Gastrocnemius medialis (tissue), 4 donors: ENCODE results near the gene ALKBH7. TPM values are rescaled to one million over a fixed set of nuclear protein-coding genes. Genes with fewer than 3 reads are reported as not detected.

ENCODE experiments used
- ATAC-seq, 2 donors: fragments of 150-250 bp; one replicate each; pipeline ENCODE4 v1.9.1; 2016
- DNase-seq, 2 donors: peaks; one replicate each; pipeline ENCODE4 v3.0.0-alpha.2; 2019
- H3K27ac ChIP-seq, 4 donors: fragments of 200-600 bp; sonication (generic); 1 replicate in 1 of 4; 2 replicates in 3 of 4; pipeline ENCODE4 v1.5.1; 2016 to 2018; ENCODE audit warnings: mild to moderate bottlenecking in 2 of 4, moderate library complexity in 1 of 4
- H3K27me3 ChIP-seq, 3 donors: fragments of 200-600 bp; sonication (generic) in 2 of 3; 1 replicate in 1 of 3; 2 replicates in 2 of 3; pipeline versions ENCODE4 v1.5.1 to v1.6.0; 2016 to 2019; ENCODE audit warnings: mild to moderate bottlenecking in 1 of 3, moderate library complexity in 1 of 3
- H3K36me3 ChIP-seq, 2 donors: fragments of 200-600 bp; sonication (generic) in 1 of 2; one replicate each; pipeline ENCODE4 v1.5.1; 2017 to 2018
- H3K4me1 ChIP-seq, 2 donors: fragments of 200-600 bp; sonication (generic) in 1 of 2; one replicate each; pipeline ENCODE4 v1.5.1; 2016 to 2017; ENCODE audit warnings: mild to moderate bottlenecking in 2 of 2
- H3K4me3 ChIP-seq, 4 donors: fragments of 200-600 bp; sonication (generic) in 3 of 4; 1 replicate in 1 of 4; 2 replicates in 3 of 4; pipeline ENCODE4 v1.5.1; 2016 to 2019; ENCODE audit warnings: mild to moderate bottlenecking in 2 of 4
- H3K9me3 ChIP-seq, 3 donors: fragments of 200-600 bp; sonication (generic) in 2 of 3; 1 replicate in 1 of 3; 2 replicates in 2 of 3; pipeline ENCODE4 v1.5.1; 2016 to 2019
- POLR2A ChIP-seq, 2 donors: fragments of 450-650 bp; IDR thresholded peaks; one replicate each; pipeline ENCODE4 v1.6.1; 2017; ENCODE audit warnings: antibody characterized with exemption in 2 of 2, mild to moderate bottlenecking in 2 of 2, moderate library complexity in 2 of 2
- in situ Hi-C, 4 donors: fragments of 200-750 bp; cut with MboI; loops; one replicate each; pipeline versions ENCODE4 v1.15.0 to v1.8.0; 2017; ENCODE audit warnings: low sequenced_read_pairs in 4 of 4
- intact Hi-C: fragments of 100-400 bp; cut with DNase I; formaldehyde crosslinking; loops from one replicate; pipeline ENCODE4 v1.15.1; 2023; ENCODE audit warnings: low total_unique reads
- total RNA-seq, 4 donors: library from RNA; depleted of rRNA; stranded (reverse); fragments of >200 nt; gene quantifications; one replicate each; pipeline versions ENCODE4 v1.1.0 to v1.2.3, GENCODE V29; 2016
- TF ChIP-seq, protein P1 (sequence below), 5 experiments: fragments of 450-650 bp in 3 of 5; fragments of 200-600 bp in 2 of 5; sonication (generic) in 2 of 5; IDR thresholded peaks in 4 of 5; conservative IDR thresholded peaks in 1 of 5; 1 replicate in 4 of 5; 2 replicates in 1 of 5; pipeline ENCODE4 v1.5.1; 2016 to 2019; ENCODE audit warnings: antibody characterized with exemption in 5 of 5, mild to moderate bottlenecking in 3 of 5, moderate library complexity in 3 of 5

Gene ALKBH7
- total RNA-seq, 4 donors from 2014 or later, result 42.2 to 112 (median 90.4) TPM

DNA sequence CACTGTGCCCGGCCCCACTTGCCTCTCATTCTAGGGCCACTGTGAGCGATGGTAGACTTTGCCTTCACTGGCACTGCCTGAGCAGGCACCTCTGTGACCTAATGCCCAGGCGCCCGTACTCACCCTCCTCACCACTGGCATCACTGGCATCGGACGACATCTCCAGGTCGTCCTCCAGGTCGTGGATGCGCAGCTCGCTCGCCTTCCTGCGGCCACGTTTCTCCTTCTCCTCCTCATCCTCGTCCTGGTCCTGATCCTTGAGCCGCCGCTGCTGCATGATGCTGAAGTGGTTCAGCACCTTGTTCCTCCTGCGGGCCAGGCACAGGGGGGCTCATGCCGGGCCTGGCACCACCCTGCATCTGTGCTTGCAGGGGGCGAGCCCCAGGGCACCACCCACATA, 10.6 kb downstream of the ALKBH7 start:
- no peaks in the 10 kb centered on the region for H3K9me3 ChIP-seq
- ATAC-seq (no peak), DNase-seq (no peak)
- no peak overlapping the region for H3K27ac ChIP-seq
- H3K4me1 ChIP-seq, result no peaks in the 10 kb centered on the region
- H3K27me3 ChIP-seq, result no peaks in the 10 kb centered on the region
- peaks cover 0 to 70% of the 10 kb centered on the region in 2 donors for H3K36me3 ChIP-seq
- H3K4me3 ChIP-seq, result no peak overlapping the region
- TF ChIP-seq POLR2A (IDR thresholded peaks at IDR 0.05), result no peak
- TF ChIP-seq, protein P1, sequence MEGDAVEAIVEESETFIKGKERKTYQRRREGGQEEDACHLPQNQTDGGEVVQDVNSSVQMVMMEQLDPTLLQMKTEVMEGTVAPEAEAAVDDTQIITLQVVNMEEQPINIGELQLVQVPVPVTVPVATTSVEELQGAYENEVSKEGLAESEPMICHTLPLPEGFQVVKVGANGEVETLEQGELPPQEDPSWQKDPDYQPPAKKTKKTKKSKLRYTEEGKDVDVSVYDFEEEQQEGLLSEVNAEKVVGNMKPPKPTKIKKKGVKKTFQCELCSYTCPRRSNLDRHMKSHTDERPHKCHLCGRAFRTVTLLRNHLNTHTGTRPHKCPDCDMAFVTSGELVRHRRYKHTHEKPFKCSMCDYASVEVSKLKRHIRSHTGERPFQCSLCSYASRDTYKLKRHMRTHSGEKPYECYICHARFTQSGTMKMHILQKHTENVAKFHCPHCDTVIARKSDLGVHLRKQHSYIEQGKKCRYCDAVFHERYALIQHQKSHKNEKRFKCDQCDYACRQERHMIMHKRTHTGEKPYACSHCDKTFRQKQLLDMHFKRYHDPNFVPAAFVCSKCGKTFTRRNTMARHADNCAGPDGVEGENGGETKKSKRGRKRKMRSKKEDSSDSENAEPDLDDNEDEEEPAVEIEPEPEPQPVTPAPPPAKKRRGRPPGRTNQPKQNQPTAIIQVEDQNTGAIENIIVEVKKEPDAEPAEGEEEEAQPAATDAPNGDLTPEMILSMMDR (IDR thresholded peaks at IDR 0.05 in 4 of 5, conservative IDR thresholded peaks at IDR 0.05 in 1 of 5), result no peak
- in situ Hi-C loops, result loop anchor here in 1 of 4 donors (25.0 kb wide), 1 partner anchor 354 kb away; the partner anchor contains the start of genes GPR108 and TRIP10
- intact Hi-C loops, result no loop called here

DNA sequence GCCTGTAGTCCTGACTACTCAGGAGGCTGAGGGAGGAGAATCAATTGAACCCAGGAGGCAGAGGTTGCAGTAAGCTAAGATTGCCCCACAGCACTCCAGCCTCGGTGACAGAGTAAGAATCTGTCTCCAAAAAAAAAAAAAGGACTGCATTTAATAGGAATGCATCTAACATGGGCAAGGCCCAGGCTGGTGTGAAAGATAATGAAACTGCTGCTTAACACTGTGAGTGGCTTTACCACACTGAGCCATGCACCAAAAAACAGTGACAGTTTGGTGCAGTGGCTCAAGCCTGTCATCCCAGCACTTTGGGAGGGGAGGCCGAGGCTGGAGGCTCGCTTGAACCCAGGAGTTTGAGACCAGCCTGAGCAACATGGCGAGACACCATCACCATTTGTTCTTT, 11.8 kb downstream of the ALKBH7 start:
- Histone ChIP-seq H3K4me1 (no peaks in the 10 kb centered on the region), H3K4me3 (no peak overlapping the region), H3K36me3 (peaks cover 0 to 80% of the 10 kb centered on the region in 2 donors), H3K27ac (no peak overlapping the region), H3K9me3 (no peaks in the 10 kb centered on the region), H3K27me3 (no peaks in the 10 kb centered on the region)
- DNase-seq, result no peak
- intact Hi-C loops, result no loop called here
- no peak for TF ChIP-seq POLR2A (IDR thresholded peaks at IDR 0.05)
- TF ChIP-seq, protein P1 (IDR thresholded peaks at IDR 0.05 in 4 of 5, conservative IDR thresholded peaks at IDR 0.05 in 1 of 5), result no peak
- no peak for ATAC-seq
- in situ Hi-C loops, result loop anchor here in 1 of 4 donors (25.0 kb wide), 1 partner anchor 353 kb away; the partner anchor contains the start of genes GPR108 and TRIP10

GRCh38 chr19:6387372-6387771, 14.8 kb downstream of the ALKBH7 start:
- in situ Hi-C loops, result loop anchor here in 1 of 4 donors (25.0 kb wide), 1 partner anchor 350 kb away; the partner anchor contains the start of genes GPR108 and TRIP10
- intact Hi-C loops, result no loop called here
- no peak for ATAC-seq

DNA sequence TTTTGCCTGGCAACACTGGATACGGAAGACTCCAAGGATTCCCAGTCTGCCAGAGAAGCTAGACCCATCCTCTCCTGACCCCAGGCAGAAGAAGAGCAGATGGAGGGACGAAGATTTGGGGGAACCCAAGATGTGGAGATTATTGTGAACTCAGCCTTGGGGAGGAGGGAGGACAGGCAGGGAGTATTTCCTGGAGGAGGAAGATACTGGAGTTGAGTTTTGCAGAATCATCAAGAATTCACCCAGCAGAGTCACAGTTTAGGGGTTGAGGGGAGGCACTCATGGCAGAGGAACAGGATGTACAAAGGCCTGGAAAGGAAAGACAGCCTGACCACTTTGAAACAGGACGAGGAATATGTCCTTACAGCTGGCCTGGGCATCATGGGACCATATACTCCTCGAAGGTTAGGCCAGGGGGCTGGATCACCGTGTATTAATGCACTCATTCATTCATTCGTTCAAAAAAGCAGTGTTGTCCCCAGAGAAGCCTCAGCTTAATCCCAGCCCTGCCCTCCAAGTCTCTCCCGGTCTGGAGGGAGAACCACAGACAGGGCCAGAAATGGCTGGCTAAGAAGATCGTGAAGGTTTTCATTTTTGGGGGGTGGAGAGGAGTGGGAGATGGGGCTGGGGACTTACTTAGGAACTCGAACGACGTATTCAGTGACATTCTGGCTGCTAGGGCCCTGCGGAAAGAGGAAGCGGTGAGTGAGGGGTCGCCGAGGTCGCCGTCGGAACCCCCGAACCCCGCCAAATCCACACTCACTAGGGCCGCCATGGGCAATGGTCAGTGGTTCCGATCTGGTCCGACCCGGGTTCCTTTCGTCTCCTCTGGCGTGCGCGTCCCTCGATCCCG, 19.9 kb downstream of the ALKBH7 start:
- H3K4me3 ChIP-seq, result peak overlapping the region; percentile 68 to 97 (median 90)
- no peak for TF ChIP-seq POLR2A (IDR thresholded peaks at IDR 0.05)
- TF ChIP-seq, protein P1 (IDR thresholded peaks at IDR 0.05 in 4 of 5, conservative IDR thresholded peaks at IDR 0.05 in 1 of 5), result no peak
- H3K27ac ChIP-seq, result peak overlapping the region; percentile 83 to 93 (median 88)
- peak in 1 of 2 donors; percentile 13 for ATAC-seq
- no peaks in the 10 kb centered on the region for H3K27me3 ChIP-seq
- in situ Hi-C loops, result loop anchor here in 1 of 4 donors (25.0 kb wide), 1 partner anchor 345 kb away; the partner anchor contains the start of genes GPR108 and TRIP10
- peaks cover 6 to 15% of the 10 kb centered on the region in 2 donors for H3K4me1 ChIP-seq
- DNase-seq, result no peak
- H3K9me3 ChIP-seq, result no peaks in the 10 kb centered on the region
- peaks cover 0 to 27% of the 10 kb centered on the region in 2 donors for H3K36me3 ChIP-seq
- intact Hi-C loops, result loop anchor here (1.0 kb wide), 2 partner anchors 19 to 32 kb away; partner anchors contain the start of gene KHSRP

More at GRCh38 chr19:6387372-6387771, 14.8 kb downstream of the ALKBH7 start:
- H3K36me3 ChIP-seq, result peaks cover 0 to 58% of the 10 kb centered on the region in 2 donors
- no peak for DNase-seq
- TF ChIP-seq, protein P1 (IDR thresholded peaks at IDR 0.05 in 4 of 5, conservative IDR thresholded peaks at IDR 0.05 in 1 of 5), result no peak
- TF ChIP-seq POLR2A (IDR thresholded peaks at IDR 0.05), result no peak
- H3K4me3 ChIP-seq, result no peak overlapping the region
- no peak overlapping the region for H3K27ac ChIP-seq
- H3K9me3 ChIP-seq, result no peaks in the 10 kb centered on the region
- H3K4me1 ChIP-seq, result peaks cover 4 to 6% of the 10 kb centered on the region in 2 donors
- no peaks in the 10 kb centered on the region for H3K27me3 ChIP-seq
